LNCAP (cell line): Measurements from ENCODE around the gene UBASH3B.

Source experiments
- CTCF ChIP-seq: fragments of 450-650 bp; IDR thresholded peaks from 2 replicates; pipeline ENCODE4 v1.5.1; 2017; ENCODE audit warnings: mild to moderate bottlenecking

UBASH3B gene

DNA sequence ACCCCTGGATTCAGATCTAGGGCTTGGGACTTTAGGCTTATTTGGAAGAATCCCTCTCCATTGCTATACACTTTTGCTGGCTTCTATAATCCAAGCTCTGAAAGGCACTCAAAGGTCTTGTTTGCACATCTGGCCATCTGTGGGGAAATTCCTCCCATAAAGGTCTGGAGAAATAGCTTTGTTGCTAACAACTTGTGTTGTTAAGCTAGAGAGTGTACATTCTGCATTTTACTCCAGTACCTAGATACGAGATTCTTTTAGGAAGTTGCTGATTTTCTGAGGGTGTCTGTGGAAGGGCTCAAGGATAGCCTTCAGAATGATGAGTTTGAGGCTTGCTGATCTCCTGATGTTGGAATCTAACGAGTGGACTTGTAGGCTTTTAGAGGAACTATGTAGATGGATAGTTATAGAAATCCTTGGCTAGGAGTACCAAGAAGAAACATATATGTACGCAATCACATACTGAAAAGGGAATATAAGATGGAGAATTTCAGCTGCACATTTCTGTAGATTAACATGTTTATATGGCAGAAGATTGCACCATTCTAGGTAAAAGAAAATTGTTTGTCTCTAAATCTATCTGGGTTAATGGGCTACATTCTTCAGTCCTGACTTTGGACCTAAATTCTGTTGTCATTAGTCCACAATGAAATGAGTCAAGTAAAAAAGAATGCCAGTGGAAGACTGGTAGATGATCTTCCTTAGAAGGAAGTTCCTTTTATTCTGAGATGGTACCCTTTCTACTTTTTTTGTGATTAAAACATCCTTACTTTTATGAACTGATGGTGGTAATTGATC, 51.0 kb downstream of the UBASH3B start:
- no peak for TF ChIP-seq CTCF

DNA sequence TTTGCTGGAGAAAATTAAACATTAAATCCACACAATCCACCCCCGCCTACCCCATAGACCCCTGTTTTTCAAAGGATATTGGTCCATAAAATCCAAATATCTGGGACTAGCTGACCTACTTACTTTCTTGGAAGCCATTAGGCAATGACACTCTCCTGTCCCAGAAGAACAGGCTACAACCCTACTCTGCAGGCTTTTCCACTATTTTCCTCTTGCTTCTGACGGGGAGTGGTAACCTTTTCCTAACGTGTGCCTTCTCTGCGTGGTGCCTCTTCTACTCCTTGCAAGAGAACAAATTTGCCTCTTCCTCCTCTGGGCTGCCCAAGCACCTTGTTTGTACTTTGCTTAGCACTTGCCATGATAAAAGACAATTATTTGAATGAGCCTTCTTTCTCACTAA, 51.6 kb downstream of the UBASH3B start:
- TF ChIP-seq CTCF: no peak

DNA sequence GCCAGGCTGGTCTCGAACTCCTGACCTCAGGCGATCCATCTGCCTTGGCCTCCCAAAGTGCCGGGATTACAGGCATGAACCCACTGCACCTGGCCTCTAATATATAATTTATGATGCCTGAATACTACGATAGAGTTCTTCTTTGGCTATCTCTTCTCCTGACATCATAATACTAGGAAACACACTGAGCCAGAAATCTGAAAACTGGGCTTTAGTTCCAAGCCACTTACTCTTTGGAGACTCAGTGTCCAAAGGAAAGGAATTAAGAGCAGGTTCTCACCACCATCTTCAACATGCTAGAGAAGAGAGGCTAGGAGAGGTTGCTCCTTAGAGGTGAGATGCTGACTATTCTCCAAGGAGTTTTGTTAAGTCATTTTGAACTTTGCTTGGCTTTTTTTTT, 52.4 kb downstream of the UBASH3B start:
- TF ChIP-seq CTCF: no peak

GRCh38 chr11:122709039-122709760, 53.7 kb downstream of the UBASH3B start:
- TF ChIP-seq CTCF: no peak

DNA sequence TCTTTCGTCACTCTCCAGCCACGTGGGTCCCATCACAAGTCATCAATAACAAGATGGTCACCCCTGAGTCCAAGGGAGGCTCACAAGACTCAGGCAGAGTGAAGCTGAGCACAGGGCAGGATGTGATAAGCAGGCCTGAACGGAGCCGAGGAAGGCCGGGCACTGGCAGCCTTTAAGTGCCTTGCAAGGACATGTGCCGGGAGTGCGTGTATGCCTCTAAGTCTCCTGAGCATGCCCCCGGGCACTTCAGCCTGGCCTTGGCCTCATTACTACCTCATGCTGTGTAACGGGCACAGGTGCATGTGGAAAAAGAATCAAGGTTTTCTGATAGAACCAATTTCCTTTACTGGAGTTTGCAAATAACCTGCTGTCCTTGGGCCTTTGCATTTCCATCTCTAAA, 55.8 kb downstream of the UBASH3B start:
- TF ChIP-seq CTCF: no peak

- TF ChIP-seq CTCF: no peak
Measured at GRCh38 chr11:122711831-122712381, 56.4 kb downstream of the UBASH3B start.

- TF ChIP-seq CTCF: no peak
Measured at GRCh38 chr11:122714004-122714403, 58.5 kb downstream of the UBASH3B start.
